ENCODE results near the gene ASPHD2.

- no peak for TF ChIP-seq POLR2AphosphoS5 (IDR thresholded peaks at IDR 0.05)
- TF ChIP-seq CTCF (IDR thresholded peaks at IDR 0.05 in 8 of 11, conservative IDR thresholded peaks at IDR 0.05 in 3 of 11), result no peak
Observed at GRCh38 chr22:26406118-26406517, 22.9 kb upstream of the ASPHD2 start.
